Suprapubic skin (tissue), 4 donors: Measurements from ENCODE around the gene EP400. TPM values are rescaled to one million over a fixed set of nuclear protein-coding genes. Genes with fewer than 3 reads are reported as not detected.

Experiments
- DNase-seq, 2 donors: peaks; one replicate each; pipeline ENCODE4 v3.0.0-alpha.2; 2019; ENCODE audit warnings: low spot score in 2 of 2
- H3K27ac ChIP-seq: fragments of 200-600 bp; sonication (generic); one replicate; pipeline ENCODE4 v1.5.1; 2019
- H3K27me3 ChIP-seq: fragments of 200-600 bp; sonication (generic); one replicate; pipeline ENCODE4 v1.5.1; 2019
- H3K36me3 ChIP-seq: fragments of 200-600 bp; sonication (generic); one replicate; pipeline ENCODE4 v1.5.1; 2019
- H3K4me1 ChIP-seq: fragments of 200-600 bp; sonication (generic); one replicate; pipeline ENCODE4 v1.5.1; 2019
- H3K4me3 ChIP-seq: fragments of 200-600 bp; sonication (generic); one replicate; pipeline ENCODE4 v1.5.1; 2019; ENCODE audit warnings: mild to moderate bottlenecking
- H3K9me3 ChIP-seq: fragments of 200-600 bp; sonication (generic); one replicate; pipeline ENCODE4 v1.5.1; 2019
- EP300 ChIP-seq: sonication (generic); formaldehyde crosslinking; IDR thresholded peaks from one replicate; pipeline ENCODE4 v1.6.1; 2017; ENCODE audit warnings: antibody characterized with exemption
- POLR2A ChIP-seq, 2 donors: fragments of 450-650 bp; IDR thresholded peaks; one replicate each; pipeline ENCODE4 v1.6.1; 2017; ENCODE audit warnings: antibody characterized with exemption in 2 of 2, mild to moderate bottlenecking in 2 of 2, moderate library complexity in 2 of 2
- POLR2AphosphoS5 ChIP-seq, 3 donors: sonication (generic); formaldehyde crosslinking; IDR thresholded peaks; one replicate each; pipeline ENCODE4 v1.6.1; 2017; ENCODE audit warnings: antibody characterized with exemption in 3 of 3
- WGBS: methylation state at CpG from one replicate; pipeline ENCODE4 v1.1.5; 2018; 5-methylcytosine and 5-hydroxymethylcytosine counted together
- total RNA-seq, 4 donors: library from RNA; depleted of rRNA; stranded (reverse); fragments of >200 nt; gene quantifications; one replicate each; pipeline ENCODE4 v1.1.0, GENCODE V29; 2016
- TF ChIP-seq, protein P1 (sequence below), 2 donors: fragments of 200-600 bp in 1 of 2; fragments of 450-650 bp in 1 of 2; sonication (generic) in 1 of 2; IDR thresholded peaks; one replicate each; pipeline ENCODE4 v1.5.1; 2016 to 2019; ENCODE audit warnings: antibody characterized with exemption in 2 of 2, mild to moderate bottlenecking in 1 of 2, moderate library complexity in 1 of 2

EP400 gene
- total RNA-seq, 4 donors from 2014 or later = 32.0 to 81.3 (median 40.1) TPM

DNA sequence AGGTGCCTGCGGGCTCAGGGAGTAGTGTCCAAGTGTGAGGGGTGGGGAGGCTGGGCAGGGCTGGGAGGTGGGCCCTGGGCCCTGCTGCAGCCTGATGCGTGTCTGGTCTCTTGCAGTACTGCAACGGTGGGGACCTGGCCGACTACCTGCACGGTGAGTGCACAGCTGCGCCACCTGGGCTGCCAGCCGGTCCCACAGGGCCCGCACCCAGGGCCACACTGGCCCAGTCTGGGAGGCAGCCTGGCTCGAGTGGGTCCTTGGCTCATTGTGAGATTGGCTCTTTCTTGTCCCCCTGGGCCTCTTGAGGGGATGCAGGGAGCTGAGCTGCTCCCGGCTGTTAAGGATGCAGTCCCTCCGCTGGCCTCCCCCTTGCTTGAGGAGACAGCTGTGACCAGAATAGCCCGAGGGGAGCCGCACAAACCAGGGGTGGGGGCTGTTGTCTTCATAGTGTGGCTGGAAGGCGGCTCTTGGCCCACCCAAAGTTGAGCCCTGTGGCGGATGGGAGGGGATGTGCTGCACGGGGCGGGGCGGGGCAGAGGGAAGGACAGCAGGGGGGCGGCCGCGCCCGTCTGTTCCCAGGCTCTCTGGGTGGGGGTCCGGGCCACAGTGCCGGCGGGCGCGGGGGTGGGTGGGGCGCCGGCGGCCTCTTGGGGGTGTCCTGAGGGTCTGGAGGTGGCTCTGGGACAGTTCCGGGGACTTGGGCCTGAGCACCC lies 42.2 kb upstream of the EP400 start:
- no peak overlapping the region for H3K27ac ChIP-seq
- no peak overlapping the region for H3K4me3 ChIP-seq
- TF ChIP-seq, protein P1, sequence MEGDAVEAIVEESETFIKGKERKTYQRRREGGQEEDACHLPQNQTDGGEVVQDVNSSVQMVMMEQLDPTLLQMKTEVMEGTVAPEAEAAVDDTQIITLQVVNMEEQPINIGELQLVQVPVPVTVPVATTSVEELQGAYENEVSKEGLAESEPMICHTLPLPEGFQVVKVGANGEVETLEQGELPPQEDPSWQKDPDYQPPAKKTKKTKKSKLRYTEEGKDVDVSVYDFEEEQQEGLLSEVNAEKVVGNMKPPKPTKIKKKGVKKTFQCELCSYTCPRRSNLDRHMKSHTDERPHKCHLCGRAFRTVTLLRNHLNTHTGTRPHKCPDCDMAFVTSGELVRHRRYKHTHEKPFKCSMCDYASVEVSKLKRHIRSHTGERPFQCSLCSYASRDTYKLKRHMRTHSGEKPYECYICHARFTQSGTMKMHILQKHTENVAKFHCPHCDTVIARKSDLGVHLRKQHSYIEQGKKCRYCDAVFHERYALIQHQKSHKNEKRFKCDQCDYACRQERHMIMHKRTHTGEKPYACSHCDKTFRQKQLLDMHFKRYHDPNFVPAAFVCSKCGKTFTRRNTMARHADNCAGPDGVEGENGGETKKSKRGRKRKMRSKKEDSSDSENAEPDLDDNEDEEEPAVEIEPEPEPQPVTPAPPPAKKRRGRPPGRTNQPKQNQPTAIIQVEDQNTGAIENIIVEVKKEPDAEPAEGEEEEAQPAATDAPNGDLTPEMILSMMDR (IDR thresholded peaks at IDR 0.05) = no peak
- TF ChIP-seq POLR2AphosphoS5 (IDR thresholded peaks at IDR 0.05) = no peak
- TF ChIP-seq EP300 = no peak
- TF ChIP-seq POLR2A (IDR thresholded peaks at IDR 0.05) = no peak
- WGBS = 96% methylated on average over 4 of the region's 31 CpGs
- peaks cover 61% of the 10 kb centered on the region for H3K36me3 ChIP-seq
- DNase-seq = no peak
- H3K9me3 ChIP-seq = no peaks in the 10 kb centered on the region
- peaks cover 35% of the 10 kb centered on the region for H3K4me1 ChIP-seq
- H3K27me3 ChIP-seq = no peaks in the 10 kb centered on the region

DNA sequence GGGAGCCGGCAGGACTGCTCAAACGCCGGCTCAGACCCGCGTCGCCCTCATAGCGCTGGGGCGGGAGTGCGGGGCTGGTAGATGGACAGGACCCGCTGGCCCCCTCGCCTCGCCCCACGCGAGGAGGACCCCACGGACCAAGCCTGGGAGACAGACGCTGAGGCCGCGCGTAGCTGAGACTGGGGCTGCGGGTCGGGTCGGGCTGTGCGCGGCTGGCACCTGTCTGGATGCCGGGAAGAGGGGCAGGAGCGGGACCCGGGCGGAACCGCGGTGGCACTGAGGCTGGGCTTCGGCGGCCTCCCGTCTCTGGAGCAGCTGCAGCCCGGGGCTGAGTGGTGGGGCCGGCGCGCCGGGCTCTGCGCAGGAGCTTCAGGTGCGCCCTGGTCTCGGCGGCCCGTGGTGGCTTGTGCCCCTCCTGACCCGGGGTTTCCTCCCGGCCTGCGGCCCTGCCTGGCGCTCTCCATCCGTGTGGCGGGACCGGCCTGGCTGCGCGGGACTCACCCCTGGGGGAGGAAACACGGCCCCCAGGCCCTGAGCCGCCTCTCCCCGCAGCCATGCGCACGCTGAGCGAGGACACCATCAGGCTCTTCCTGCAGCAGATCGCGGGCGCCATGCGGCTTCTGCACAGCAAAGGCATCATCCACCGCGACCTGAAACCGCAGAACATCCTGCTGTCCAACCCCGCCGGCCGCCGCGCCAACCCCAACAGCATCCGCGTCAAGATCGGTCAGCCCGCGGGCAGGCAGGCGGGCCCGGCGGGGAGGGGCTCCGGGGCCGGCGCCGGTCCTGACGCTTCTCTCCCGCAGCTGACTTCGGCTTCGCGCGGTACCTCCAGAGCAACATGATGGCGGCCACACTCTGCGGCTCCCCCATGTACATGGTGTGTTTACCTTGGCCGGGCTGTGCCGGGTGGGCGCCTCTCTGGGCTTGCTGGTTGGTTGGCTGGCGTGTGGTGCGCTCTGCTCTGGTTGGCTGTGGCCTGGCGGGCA lies 41.4 kb upstream of the EP400 start:
- Histone ChIP-seq H3K27me3 (no peaks in the 10 kb centered on the region), H3K9me3 (no peaks in the 10 kb centered on the region), H3K27ac (no peak overlapping the region), H3K36me3 (peaks cover 70% of the 10 kb centered on the region), H3K4me3 (no peak overlapping the region), H3K4me1 (peaks cover 26% of the 10 kb centered on the region)
- TF ChIP-seq, protein P1 (IDR thresholded peaks at IDR 0.05) = no peak
- no peak for TF ChIP-seq POLR2AphosphoS5 (IDR thresholded peaks at IDR 0.05)
- 97% methylated on average over 52 of the region's 96 CpGs for WGBS
- no peak for DNase-seq

DNA sequence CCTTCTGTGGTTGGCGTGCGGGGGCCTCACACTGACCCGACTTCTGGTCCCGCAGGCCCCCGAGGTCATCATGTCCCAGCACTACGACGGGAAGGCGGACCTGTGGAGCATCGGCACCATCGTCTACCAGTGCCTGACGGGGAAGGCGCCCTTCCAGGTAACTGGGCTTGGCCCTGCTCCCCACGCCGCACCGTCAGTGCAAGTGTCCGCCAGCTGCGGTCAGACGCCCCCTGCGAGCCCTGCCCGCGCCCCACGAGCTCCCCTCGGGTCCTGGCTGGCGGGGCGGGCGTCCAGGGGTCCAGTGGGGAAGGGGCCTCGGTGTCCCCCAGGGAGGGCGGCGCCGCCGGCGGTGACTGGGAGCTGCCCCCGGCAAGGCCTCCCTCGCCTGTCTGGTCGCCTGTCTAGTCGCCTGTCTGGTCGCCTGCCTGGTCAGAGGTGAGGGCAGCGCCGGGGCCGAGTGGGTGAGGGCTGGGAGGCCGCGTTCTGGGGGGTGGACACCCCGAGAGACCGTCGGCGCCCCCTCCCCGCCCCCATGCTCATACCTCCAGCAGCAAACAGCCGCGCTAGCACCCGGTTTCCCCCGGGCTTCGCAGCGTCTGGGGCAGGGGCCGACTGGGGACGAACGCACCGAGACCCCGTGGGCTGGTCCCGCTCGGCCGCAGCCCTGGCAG lies 40.5 kb upstream of the EP400 start:
- Histone ChIP-seq H3K4me3 (no peak overlapping the region), H3K27me3 (no peaks in the 10 kb centered on the region), H3K27ac (no peak overlapping the region), H3K36me3 (peaks cover 78% of the 10 kb centered on the region), H3K9me3 (no peaks in the 10 kb centered on the region), H3K4me1 (peaks cover 18% of the 10 kb centered on the region)
- no peak for TF ChIP-seq EP300
- TF ChIP-seq, protein P1 (IDR thresholded peaks at IDR 0.05) = no peak
- TF ChIP-seq POLR2AphosphoS5 (IDR thresholded peaks at IDR 0.05) = no peak
- TF ChIP-seq POLR2A (IDR thresholded peaks at IDR 0.05) = no peak
- DNase-seq = no peak
- 96% methylated on average over 10 of the region's 61 CpGs for WGBS

DNA sequence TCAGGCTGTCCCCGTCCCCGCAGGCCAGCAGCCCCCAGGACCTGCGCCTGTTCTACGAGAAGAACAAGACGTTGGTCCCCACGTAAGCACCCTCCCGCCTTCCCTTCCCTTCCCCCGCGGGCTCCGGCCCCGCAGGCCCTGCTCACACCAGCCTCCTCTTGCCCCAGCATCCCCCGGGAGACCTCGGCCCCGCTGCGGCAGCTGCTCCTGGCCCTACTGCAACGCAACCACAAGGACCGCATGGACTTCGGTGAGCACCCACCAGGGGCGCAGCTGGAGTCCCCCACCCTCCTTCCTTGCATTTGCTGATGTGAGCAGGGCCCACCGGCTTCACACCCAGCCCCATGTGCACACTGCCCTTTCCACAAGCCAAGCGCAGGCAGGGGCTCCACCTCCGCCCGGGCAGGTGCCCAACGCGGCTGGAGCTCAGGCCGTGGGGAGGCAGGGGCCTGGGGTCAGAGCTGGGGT lies 40.0 kb upstream of the EP400 start:
- no peak for TF ChIP-seq POLR2AphosphoS5 (IDR thresholded peaks at IDR 0.05)
- no peak for TF ChIP-seq EP300
- no peak for TF ChIP-seq POLR2A (IDR thresholded peaks at IDR 0.05)
- 96% methylated on average over 24 of the region's 26 CpGs for WGBS

DNA sequence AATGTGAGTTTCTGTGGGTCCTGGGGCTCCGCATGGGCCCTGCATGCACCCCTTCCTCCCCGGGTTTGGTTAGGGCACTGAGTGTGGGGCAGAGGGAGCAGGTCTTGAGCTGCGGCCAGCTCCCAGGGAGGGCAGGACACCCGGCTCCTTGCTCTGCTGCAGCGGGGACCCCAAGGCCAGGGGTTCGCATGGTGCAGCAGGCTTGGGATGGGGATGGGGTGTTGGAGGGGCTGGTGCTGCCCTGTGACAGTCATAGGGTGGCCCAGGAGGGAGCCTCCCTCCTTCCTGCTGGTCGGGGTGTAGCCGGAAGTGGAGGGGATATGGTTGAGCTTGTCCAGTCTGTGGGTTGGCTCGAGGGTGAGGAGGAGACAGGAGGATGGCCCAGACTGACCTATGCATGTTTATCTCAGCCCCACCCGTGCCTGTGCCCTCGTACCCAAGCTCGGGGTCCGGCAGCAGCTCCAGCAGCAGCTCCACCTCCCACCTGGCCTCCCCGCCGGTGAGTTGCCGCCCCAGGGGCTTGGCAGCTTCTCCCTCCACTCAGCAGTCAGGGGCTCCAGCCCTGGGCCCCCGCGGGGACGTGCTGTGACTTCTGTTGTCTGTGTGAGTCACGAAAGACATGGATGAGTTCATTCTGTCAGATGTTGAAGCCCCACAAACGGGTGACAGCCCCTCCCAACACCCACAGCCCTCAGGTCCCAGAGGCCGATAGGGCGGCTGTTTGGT lies 39.3 kb upstream of the EP400 start:
- 82% methylated on average over 15 of the region's 23 CpGs for WGBS
- peaks cover 8% of the 10 kb centered on the region for H3K4me1 ChIP-seq
- no peaks in the 10 kb centered on the region for H3K27me3 ChIP-seq
- peaks cover 90% of the 10 kb centered on the region for H3K36me3 ChIP-seq
- no peak overlapping the region for H3K4me3 ChIP-seq
- DNase-seq = no peak
- H3K9me3 ChIP-seq = no peaks in the 10 kb centered on the region
- H3K27ac ChIP-seq = no peak overlapping the region
- TF ChIP-seq EP300 (no peak), POLR2A (IDR thresholded peaks at IDR 0.05) (no peak), POLR2AphosphoS5 (IDR thresholded peaks at IDR 0.05) (no peak)
- TF ChIP-seq, protein P1 (IDR thresholded peaks at IDR 0.05) = no peak

More for the DNA sequence above, 40.0 kb upstream of the EP400 start:
- no peaks in the 10 kb centered on the region for H3K27me3 ChIP-seq
- H3K4me3 ChIP-seq = no peak overlapping the region
- no peaks in the 10 kb centered on the region for H3K9me3 ChIP-seq
- DNase-seq = no peak
- peaks cover 13% of the 10 kb centered on the region for H3K4me1 ChIP-seq
- H3K36me3 ChIP-seq = peaks cover 84% of the 10 kb centered on the region
- H3K27ac ChIP-seq = no peak overlapping the region
